T-helper 9 cell (primary cell): ENCODE data around the gene KLHDC1.
"Not testable (repeated sequence)": the region's sequence is repeated elsewhere in the genome, so short reads cannot be mapped to it uniquely, and the experiment has no call there.

ENCODE experiments used
- DNase-seq: peaks from one replicate; pipeline ENCODE4 v3.0.0-alpha.2; 2020
- total RNA-seq, 2 donors: gene quantifications; one replicate each; lab custom pipeline; 2026; lab: John Stamatoyannopoulos, UW

Gene KLHDC1
- total RNA-seq, result 6.5 to 7.3 reads per million in 2 donors

- peak; percentile 75 for DNase-seq
Observed at GRCh38 chr14:49692811-49693734, at the start of gene KLHDC1. KLHDC1 (plus strand) TSS chr14:49693120; CDS start chr14:49693195, 75 bp downstream.

GRCh38 chr14:49653508-49653907, 39.4 kb upstream of the KLHDC1 start:
- DNase-seq, result no peak

GRCh38 chr14:49654511-49654910, 38.4 kb upstream of the KLHDC1 start:
- no peak for DNase-seq

GRCh38 chr14:49657500-49657899, 35.4 kb upstream of the KLHDC1 start:
- not testable (repeated sequence) for DNase-seq

- DNase-seq, result no peak
Observed at GRCh38 chr14:49659526-49660455, 33.1 kb upstream of the KLHDC1 start.

- DNase-seq, result no peak
Observed at GRCh38 chr14:49670475-49670874, 22.4 kb upstream of the KLHDC1 start.

GRCh38 chr14:49673586-49673985, 19.3 kb upstream of the KLHDC1 start:
- DNase-seq, result no peak

- no peak for DNase-seq
Observed at GRCh38 chr14:49677643-49678042, 15.3 kb upstream of the KLHDC1 start.

GRCh38 chr14:49679271-49679670, 13.6 kb upstream of the KLHDC1 start:
- DNase-seq, result no peak

GRCh38 chr14:49686425-49686824, 6.5 kb upstream of the KLHDC1 start:
- DNase-seq, result no peak

GRCh38 chr14:49687942-49688700, 4.8 kb upstream of the KLHDC1 start, which contains the start of gene POLE2:
POLE2 (minus strand) TSS chr14:49688214; CDS start chr14:49688203, 11 bp downstream.
- DNase-seq, result peak; percentile 58

- DNase-seq, result no peak
Observed at GRCh38 chr14:49688701-49689030, 4.3 kb upstream of the KLHDC1 start.

GRCh38 chr14:49691031-49691430, 1.9 kb upstream of the KLHDC1 start:
- no peak for DNase-seq

- no peak for DNase-seq
Observed at GRCh38 chr14:49692193-49692757, 645 bp upstream of the KLHDC1 start.

- DNase-seq, result not testable (repeated sequence)
Observed at GRCh38 chr14:49693735-49694124, 810 bp downstream of the KLHDC1 start.

GRCh38 chr14:49702725-49703124, 9.8 kb downstream of the KLHDC1 start:
- no peak for DNase-seq

- DNase-seq, result no peak
Observed at GRCh38 chr14:49703965-49704364, 11.0 kb downstream of the KLHDC1 start.

GRCh38 chr14:49704471-49704870, 11.6 kb downstream of the KLHDC1 start:
- not testable (repeated sequence) for DNase-seq

- not testable (repeated sequence) for DNase-seq
Observed at GRCh38 chr14:49710993-49711392, 18.1 kb downstream of the KLHDC1 start.

- DNase-seq, result no peak
Observed at GRCh38 chr14:49720744-49721143, 27.8 kb downstream of the KLHDC1 start.

GRCh38 chr14:49721733-49722435, 29.0 kb downstream of the KLHDC1 start:
- DNase-seq, result not testable (repeated sequence)
